ENCODE data around the gene TP63.

- TF ChIP-seq EP300 (IDR thresholded peaks at IDR 0.05) (no peak), MAX (IDR thresholded peaks at IDR 0.05) (no peak), CTCF (IDR thresholded peaks at IDR 0.05) (no peak), POLR2AphosphoS2 (conservative IDR thresholded peaks at IDR 0.05; ENCODE audit: low read length) (no peak), CEBPB (IDR thresholded peaks at IDR 0.05) (no peak), POLR2A (IDR thresholded peaks at IDR 0.05; ENCODE audit: low read length) (no peak), MAFK (IDR thresholded peaks at IDR 0.05; ENCODE audit: partially characterized antibody) (no peak), TP53 (CRISPR knock-in tag; IDR thresholded peaks at IDR 0.05) (no peak), KDM5A (IDR thresholded peaks at IDR 0.05) (no peak), MYC (IDR thresholded peaks at IDR 0.05; ENCODE audit: borderline replicate concordance, low read length) (no peak), PHF8 (IDR thresholded peaks at IDR 0.05; ENCODE audit: borderline replicate concordance, low read depth) (no peak)
Observed at GRCh38 chr3:189797103-189797750, 166.0 kb downstream of the TP63 start.

Data from A549 (cell line).